ENCODE measurements around the gene SENP5.

The SENP5 gene

DNA sequence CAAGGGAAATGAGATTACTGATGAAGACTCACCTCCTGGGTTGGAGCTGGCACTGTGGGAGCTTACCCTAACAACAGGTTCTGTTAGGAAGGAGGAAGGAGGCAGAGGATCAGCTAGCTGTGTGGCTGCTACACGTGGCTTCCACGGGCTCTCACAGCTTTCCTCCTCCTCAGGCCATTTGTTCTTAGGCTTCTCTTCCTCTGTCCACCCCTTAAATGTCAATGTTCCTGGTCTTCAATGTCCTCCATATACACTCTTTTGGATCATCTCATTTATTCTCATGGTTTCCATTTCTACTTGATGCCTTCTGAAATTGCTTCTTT, 95.9 kb downstream of the SENP5 start:
- Histone ChIP-seq H3K4me1 (ENCODE audit: insufficient read depth, low read length) (peaks cover 9% of the 10 kb centered on the region), H3K9me3 (ENCODE audit: low read length) (no peaks in the 10 kb centered on the region)

DNA sequence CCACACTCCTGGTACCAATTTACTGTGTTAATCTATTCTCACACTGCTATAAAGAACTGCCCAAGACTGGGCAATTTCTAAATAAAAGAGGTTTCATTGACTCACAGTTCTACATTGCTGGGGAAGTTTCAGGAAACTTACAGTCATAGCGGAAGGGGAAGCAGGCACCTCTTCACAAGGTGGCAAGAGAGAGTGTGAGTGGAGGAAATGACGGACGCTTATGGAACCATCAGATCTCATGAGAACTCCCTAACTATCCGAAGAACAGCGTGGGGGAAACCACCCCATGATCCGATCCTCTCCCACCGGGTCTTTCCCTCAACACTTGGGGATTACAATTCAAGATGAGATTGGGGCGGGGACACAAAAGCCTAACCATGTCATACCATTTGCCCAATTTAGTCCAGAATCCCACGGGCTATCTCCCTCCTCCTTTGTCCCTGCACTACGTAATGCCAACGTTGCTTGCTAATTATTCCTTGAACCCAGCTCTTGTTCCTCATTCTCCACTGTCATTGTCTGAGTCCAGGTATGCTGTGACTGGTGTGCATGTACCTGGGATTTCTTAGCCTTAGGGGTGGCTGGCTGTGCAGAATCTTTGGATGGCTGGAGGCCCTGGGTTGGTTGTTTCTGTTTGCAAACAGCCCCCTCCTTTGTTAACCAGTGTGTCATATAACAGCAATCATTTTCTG, 97.5 kb downstream of the SENP5 start:
- no peak overlapping the region for H3K9ac ChIP-seq (ENCODE audit: low read length)
- peaks cover 9% of the 10 kb centered on the region for H3K4me1 ChIP-seq (ENCODE audit: insufficient read depth, low read length)
- no peaks in the 10 kb centered on the region for H3K36me3 ChIP-seq (ENCODE audit: insufficient read depth, low read length)
- no peaks in the 10 kb centered on the region for H3K27me3 ChIP-seq (ENCODE audit: control insufficient read depth in 1 of 2, insufficient read depth in 2 of 2, low read length in 2 of 2)
- H3K27ac ChIP-seq (ENCODE audit: low read depth, low read length), result no peak overlapping the region
- no peak overlapping the region for H3K4me3 ChIP-seq (ENCODE audit: low read depth in 1 of 2, low read length in 2 of 2)
- H3K9me3 ChIP-seq (ENCODE audit: low read length), result no peaks in the 10 kb centered on the region

More for the DNA sequence above, 95.9 kb downstream of the SENP5 start:
- no peak overlapping the region for H3K4me3 ChIP-seq (ENCODE audit: low read depth in 1 of 2, low read length in 2 of 2)
- no peak overlapping the region for H3K27ac ChIP-seq (ENCODE audit: low read depth, low read length)
- H3K36me3 ChIP-seq (ENCODE audit: insufficient read depth, low read length), result no peaks in the 10 kb centered on the region
- H3K27me3 ChIP-seq (ENCODE audit: control insufficient read depth in 1 of 2, insufficient read depth in 2 of 2, low read length in 2 of 2), result no peaks in the 10 kb centered on the region
- H3K9ac ChIP-seq (ENCODE audit: low read length), result no peak overlapping the region

DNA sequence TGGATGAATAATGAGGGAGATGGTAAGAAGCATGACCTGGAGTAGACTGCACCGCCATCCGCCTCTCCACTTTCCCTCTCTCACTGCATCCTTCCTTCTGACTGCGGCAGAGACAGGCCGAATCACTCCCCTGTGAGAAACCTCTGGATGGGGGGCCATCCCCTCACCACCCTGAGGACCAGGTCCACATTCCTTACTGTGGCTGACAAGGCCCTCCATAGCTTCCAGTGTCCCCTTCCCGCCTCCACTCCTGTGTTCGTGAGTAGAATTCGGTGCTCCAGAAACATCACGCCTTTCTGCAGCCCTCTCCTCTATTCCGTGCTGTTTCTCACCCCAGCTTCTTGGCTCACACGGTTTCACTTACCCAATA, 98.1 kb downstream of the SENP5 start:
- Histone ChIP-seq H3K9me3 (ENCODE audit: low read length) (no peaks in the 10 kb centered on the region), H3K4me3 (ENCODE audit: low read depth in 1 of 2, low read length in 2 of 2) (no peak overlapping the region), H3K4me1 (ENCODE audit: insufficient read depth, low read length) (peaks cover 9% of the 10 kb centered on the region), H3K36me3 (ENCODE audit: insufficient read depth, low read length) (no peaks in the 10 kb centered on the region), H3K9ac (ENCODE audit: low read length) (no peak overlapping the region), H3K27me3 (ENCODE audit: control insufficient read depth in 1 of 2, insufficient read depth in 2 of 2, low read length in 2 of 2) (no peaks in the 10 kb centered on the region), H3K27ac (ENCODE audit: low read depth, low read length) (no peak overlapping the region)

DNA sequence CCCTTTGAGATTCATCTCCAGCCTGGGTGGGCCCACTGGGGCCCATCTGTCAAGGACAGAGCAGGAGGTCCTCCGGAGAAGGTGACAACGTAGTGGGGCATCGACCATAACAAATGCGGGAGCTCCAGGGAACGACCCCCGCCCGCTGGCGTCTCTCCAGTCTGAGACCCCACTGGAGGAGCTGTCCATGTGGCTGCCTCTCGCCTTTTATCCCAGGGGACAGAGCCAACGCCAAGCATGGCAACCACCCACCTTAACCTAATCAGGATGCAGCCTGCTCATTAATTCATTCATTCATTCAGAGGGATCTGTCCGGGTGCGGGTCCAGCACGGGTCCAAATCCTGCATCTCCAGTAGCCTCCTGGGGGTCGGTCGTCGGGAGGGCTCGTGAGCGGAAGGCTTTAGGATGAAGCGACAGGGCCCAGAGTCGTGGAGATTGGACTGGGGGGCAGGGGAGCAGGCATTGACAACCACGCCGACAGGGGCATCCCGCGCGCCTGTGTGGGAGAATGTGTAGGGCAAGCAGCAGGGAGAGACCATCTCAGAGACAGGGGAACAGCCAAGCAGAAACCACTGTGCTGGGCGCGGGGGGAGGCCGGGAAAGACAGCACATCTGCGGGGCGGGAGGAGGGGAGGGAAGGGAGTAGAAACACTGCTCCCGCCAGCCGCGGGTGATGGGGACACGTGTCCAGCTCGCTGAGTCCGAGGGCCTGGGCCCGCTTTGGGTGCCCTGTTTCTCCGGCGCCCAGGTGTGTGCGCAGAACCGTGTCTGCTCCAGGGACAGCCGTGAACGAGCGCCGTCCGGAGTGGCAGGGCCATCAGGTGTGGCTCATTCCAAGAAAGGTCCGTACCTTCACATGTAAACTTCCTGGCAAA, 99.0 kb downstream of the SENP5 start:
- no peaks in the 10 kb centered on the region for H3K36me3 ChIP-seq (ENCODE audit: insufficient read depth, low read length)
- H3K27ac ChIP-seq (ENCODE audit: low read depth, low read length), result no peak overlapping the region
- no peak overlapping the region for H3K9ac ChIP-seq (ENCODE audit: low read length)
- H3K9me3 ChIP-seq (ENCODE audit: low read length), result no peaks in the 10 kb centered on the region
- H3K4me1 ChIP-seq (ENCODE audit: insufficient read depth, low read length), result peaks cover 9% of the 10 kb centered on the region
- H3K4me3 ChIP-seq (ENCODE audit: low read depth in 1 of 2, low read length in 2 of 2), result no peak overlapping the region
- no peaks in the 10 kb centered on the region for H3K27me3 ChIP-seq (ENCODE audit: control insufficient read depth in 1 of 2, insufficient read depth in 2 of 2, low read length in 2 of 2)

DNA sequence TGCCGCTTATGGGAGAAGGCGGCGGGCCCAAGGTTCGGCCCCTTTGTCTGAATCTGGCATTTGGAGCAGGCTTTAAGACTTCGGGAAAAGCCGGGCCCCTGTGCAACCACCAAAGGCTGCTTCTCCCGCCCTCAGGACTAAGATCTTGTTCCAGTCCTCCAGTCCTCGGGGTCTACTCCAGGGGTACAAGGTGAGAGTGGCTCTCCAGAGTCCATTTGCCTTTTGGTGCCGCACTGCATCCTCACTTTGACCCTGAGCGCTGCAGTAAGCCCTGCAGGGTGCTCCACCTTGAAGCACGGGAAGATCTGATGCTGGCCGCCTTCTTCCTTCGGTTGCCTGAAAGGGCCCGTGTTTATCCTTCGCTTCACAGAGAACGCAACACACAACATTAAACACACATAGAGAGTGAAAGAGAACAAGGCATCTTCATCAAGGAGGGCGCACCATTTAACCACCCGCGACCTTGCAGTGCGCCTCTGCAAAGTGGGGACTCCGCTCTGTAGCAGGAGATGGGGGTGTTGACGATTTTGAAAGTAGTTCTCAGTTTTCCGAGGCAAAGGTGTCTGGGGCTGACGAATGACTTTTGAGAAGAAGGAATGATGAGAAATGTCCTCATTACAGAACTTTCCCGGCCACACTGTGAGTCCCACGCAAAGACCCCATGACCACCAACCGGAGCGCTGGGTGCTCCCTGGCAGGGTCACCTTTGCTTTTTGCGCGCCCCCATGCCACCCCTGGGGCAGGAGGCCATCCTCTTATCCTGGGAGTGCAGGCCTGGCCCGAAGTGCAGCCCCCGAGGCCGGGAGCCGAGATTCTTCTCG, 99.9 kb downstream of the SENP5 start:
- H3K4me1 ChIP-seq (ENCODE audit: insufficient read depth, low read length), result peaks cover 9% of the 10 kb centered on the region
- H3K9ac ChIP-seq (ENCODE audit: low read length), result peak overlapping the region; percentile 61
- H3K9me3 ChIP-seq (ENCODE audit: low read length), result no peaks in the 10 kb centered on the region
- H3K36me3 ChIP-seq (ENCODE audit: insufficient read depth, low read length), result no peaks in the 10 kb centered on the region
- H3K4me3 ChIP-seq (ENCODE audit: low read depth in 1 of 2, low read length in 2 of 2), result peak overlapping the region; percentile 66 to 78
- H3K27me3 ChIP-seq (ENCODE audit: control insufficient read depth in 1 of 2, insufficient read depth in 2 of 2, low read length in 2 of 2), result no peaks in the 10 kb centered on the region
- no peak overlapping the region for H3K27ac ChIP-seq (ENCODE audit: low read depth, low read length)

DNA sequence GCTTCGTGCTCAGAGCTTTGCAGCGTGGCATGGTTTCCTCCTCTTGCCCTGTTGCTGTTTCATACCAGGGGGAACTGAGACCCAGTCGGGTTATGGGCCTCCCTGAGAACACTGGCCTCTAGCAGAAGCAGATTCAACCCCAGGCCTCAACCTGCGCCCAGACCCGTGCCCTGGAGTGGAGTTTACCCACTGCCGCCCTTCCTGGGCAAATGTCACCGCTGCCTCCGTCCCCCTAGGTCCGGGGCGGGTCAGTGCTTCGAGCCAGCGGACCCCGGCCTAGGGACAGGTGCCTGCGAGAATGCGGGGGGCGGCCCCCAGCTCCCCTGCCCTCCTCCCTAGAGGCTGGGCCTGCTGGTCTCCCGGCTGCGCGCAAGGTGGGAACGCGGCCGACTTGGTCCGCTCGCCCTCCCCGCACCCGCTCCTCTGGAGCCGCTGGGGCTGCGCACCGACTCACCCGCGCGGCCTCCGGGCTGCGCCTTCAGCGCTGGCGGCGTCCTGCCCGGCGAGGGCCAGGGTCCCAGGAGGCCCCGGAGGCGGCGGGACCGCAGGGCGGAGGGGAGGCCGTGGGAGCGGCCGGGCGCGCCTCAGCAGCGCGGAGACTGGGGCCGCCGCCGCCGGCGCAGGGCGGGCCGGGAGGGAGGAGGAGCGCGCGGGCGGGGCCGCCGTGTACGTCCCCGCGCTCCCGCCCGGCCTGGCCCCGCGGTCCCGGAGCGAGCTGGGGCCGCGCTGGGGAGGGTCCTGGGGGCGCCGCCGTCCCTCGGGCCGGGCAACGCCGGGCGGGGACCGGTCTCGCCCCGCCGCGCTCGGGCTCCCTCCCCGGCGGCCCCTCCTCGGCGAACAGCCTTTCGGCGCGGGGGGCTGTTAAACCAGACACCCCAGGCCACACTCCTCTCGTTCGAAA, 100.8 kb downstream of the SENP5 start, which contains the start of gene PIGZ:
TSS of gene PIGZ (minus strand) at position 601 of the 901 bp plus-strand sequence. CDS start 16,802 bp downstream, outside the sequence.
- Histone ChIP-seq H3K4me3 (ENCODE audit: low read depth in 1 of 2, low read length in 2 of 2) (peak within 1 kb of the TSS; percentile 68 to 78), H3K27ac (ENCODE audit: low read depth, low read length) (peak within 1 kb of the TSS; percentile 14), H3K9ac (ENCODE audit: low read length) (peak within 1 kb of the TSS; percentile 61)

DNA sequence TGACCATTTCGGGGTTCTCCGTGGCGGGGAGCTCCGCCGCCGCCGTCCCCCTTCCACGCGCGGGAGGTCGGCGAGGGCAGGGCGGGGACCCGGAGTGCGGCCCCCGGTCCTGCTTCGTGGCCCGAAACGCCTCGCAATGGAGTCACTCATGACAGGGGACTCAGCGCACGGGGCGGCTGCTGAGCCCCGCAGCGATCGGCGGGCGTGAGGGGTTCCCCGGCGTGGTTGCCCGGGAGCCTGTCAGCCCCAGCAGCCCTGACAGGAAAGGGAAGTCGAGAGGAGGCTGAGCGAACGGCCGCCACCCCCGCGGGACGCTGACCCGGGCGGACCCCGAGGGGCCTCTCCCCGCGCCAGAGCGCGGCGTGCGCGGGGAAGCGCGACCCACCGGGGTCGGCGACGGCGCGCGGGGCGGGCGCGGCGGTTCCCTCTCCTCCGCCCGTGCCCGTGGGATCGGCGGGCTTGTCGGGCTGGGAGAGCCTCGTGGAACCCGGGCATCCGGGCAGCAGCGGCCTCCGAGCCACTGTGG, 101.5 kb downstream of the SENP5 start:
- H3K27ac ChIP-seq (ENCODE audit: low read depth, low read length), result peak overlapping the region; percentile 14
- no peaks in the 10 kb centered on the region for H3K27me3 ChIP-seq (ENCODE audit: control insufficient read depth in 1 of 2, insufficient read depth in 2 of 2, low read length in 2 of 2)

More for the DNA sequence above, 100.8 kb downstream of the SENP5 start, which contains the start of gene PIGZ:
- Histone ChIP-seq H3K4me1 (ENCODE audit: insufficient read depth, low read length) (peaks cover 9% of the 10 kb centered on the region), H3K36me3 (ENCODE audit: insufficient read depth, low read length) (no peaks in the 10 kb centered on the region), H3K9me3 (ENCODE audit: low read length) (no peaks in the 10 kb centered on the region), H3K27me3 (ENCODE audit: control insufficient read depth in 1 of 2, insufficient read depth in 2 of 2, low read length in 2 of 2) (no peaks in the 10 kb centered on the region)

DNA sequence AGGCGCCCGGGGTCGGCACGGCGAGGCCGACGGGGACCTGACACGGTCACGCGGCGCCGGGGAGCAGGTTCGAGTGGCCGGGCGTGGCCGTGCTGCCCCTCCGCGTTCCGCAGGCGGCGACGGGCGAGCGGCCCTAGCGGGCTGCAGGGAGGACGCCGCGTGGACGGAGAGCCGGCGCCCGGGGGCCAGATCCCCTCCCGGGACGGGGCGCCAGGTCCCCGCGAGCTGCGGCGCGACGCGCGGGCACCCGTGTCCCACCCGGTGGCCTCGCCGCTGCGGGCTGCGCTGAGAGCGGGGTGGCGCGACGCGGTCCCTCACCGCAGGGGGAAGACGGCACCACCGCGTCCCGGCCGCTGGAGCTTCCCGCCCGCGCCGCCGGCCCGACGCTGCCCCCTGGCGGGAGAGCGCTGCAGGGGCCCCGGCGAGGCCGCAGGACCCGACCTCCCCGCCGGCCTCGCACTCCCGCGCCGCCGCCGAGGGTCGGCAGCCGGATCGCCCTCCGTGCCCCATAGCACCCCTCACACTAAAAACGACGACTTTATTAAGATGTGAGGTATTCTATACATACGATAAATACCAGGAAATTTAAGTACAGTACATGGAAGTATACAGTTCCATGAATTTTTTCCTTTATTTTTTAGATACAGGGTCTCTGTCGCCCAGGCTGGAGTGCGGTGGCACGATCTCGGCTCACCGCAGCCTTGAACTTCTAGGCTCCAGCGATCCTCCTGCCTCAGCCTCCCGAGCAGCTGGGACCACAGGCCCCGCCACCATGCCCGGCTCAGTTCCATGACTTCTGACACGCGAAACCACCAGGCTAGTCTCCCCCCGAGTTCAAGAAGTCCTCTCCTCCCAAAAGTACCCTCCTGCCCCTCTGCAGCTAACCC, 102.2 kb downstream of the SENP5 start:
- Histone ChIP-seq H3K9me3 (ENCODE audit: low read length) (no peaks in the 10 kb centered on the region), H3K27ac (ENCODE audit: low read depth, low read length) (no peak overlapping the region), H3K9ac (ENCODE audit: low read length) (no peak overlapping the region), H3K4me3 (ENCODE audit: low read depth in 1 of 2, low read length in 2 of 2) (peak overlapping the region; percentile 59 to 68), H3K36me3 (ENCODE audit: insufficient read depth, low read length) (no peaks in the 10 kb centered on the region), H3K27me3 (ENCODE audit: control insufficient read depth in 1 of 2, insufficient read depth in 2 of 2, low read length in 2 of 2) (no peaks in the 10 kb centered on the region), H3K4me1 (ENCODE audit: insufficient read depth, low read length) (peaks cover 9% of the 10 kb centered on the region)

More for the DNA sequence above, 101.5 kb downstream of the SENP5 start:
- Histone ChIP-seq H3K4me1 (ENCODE audit: insufficient read depth, low read length) (peaks cover 9% of the 10 kb centered on the region), H3K36me3 (ENCODE audit: insufficient read depth, low read length) (no peaks in the 10 kb centered on the region), H3K9ac (ENCODE audit: low read length) (no peak overlapping the region), H3K9me3 (ENCODE audit: low read length) (no peaks in the 10 kb centered on the region), H3K4me3 (ENCODE audit: low read depth in 1 of 2, low read length in 2 of 2) (peak overlapping the region; percentile 59 to 68)

DNA sequence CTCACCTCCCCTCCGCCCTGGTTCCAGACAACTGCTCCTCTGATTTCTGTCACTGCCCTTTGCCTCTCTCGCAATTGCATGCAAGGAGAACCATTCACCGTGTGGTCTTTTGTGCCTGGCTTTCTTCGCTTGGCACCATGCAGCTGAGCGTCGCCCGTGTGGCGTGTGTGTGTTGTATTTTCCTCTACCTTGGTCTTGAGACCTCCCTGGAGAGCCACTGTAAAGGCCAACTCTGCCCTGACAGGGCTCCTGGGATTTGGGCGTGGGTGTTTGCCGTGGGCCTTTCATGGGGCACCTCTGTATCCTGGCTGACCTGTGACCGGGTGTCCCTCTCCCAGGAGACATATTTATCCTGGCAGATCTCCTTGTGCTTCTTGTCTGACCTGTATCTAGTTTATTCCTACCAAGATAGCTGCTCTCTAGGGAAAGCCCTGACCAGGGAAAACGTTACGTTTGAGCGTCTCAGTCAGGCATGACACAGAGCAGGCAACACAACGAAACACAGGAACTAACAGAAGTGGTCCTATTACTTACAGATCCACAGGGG, 102.9 kb downstream of the SENP5 start:
- no peak overlapping the region for H3K4me3 ChIP-seq (ENCODE audit: low read depth in 1 of 2, low read length in 2 of 2)
- H3K27me3 ChIP-seq (ENCODE audit: control insufficient read depth in 1 of 2, insufficient read depth in 2 of 2, low read length in 2 of 2), result no peaks in the 10 kb centered on the region
- H3K4me1 ChIP-seq (ENCODE audit: insufficient read depth, low read length), result peaks cover 9% of the 10 kb centered on the region

More for the DNA sequence above, 102.9 kb downstream of the SENP5 start:
- H3K9me3 ChIP-seq (ENCODE audit: low read length), result no peaks in the 10 kb centered on the region
- H3K36me3 ChIP-seq (ENCODE audit: insufficient read depth, low read length), result no peaks in the 10 kb centered on the region
- H3K27ac ChIP-seq (ENCODE audit: low read depth, low read length), result no peak overlapping the region
- no peak overlapping the region for H3K9ac ChIP-seq (ENCODE audit: low read length)

Measured in muscle layer of colon (tissue), 2 donors.